ENCODE data around the gene JOSD2. TPM values are rescaled to one million over a fixed set of nuclear protein-coding genes. Genes with fewer than 3 reads are reported as not detected.

JOSD2 gene
- total RNA-seq, 1 experiment from 2014 or later: 40.9 TPM

GRCh38 chr19:50554212-50554611 lies 43.2 kb upstream of the JOSD2 start:
- H3K4me2 ChIP-seq (ENCODE audit: low read length): no peak overlapping the region
- H4K20me1 ChIP-seq (ENCODE audit: insufficient read depth): no peaks in the 10 kb centered on the region
- no peaks in the 10 kb centered on the region for H3K9me2 ChIP-seq (ENCODE audit: insufficient read depth)
- H3K27me3 ChIP-seq (ENCODE audit: insufficient read depth, low read length): no peaks in the 10 kb centered on the region
- RAD21 ChIA-PET (ENCODE audit: low non-redundant PET in 1 of 2, low total read pairs in 2 of 2, uncharacterized antibody in 2 of 2, unreplicated experiment in 2 of 2): no interaction called here
- no peak for DNase-seq (ENCODE audit: low read depth, low spot score)
- peaks cover 10 to 19% of the 10 kb centered on the region in 2 experiments; a peak in 3 of 4 replicates for H3K4me1 ChIP-seq (ENCODE audit: control insufficient read depth in 1 of 2, insufficient read depth in 2 of 2, low read length in 2 of 2)
- H3K79me2 ChIP-seq (ENCODE audit: insufficient read depth, low read length): no peaks in the 10 kb centered on the region
- CTCF ChIA-PET: interaction anchor here (0.8 kb wide), 1 partner anchor 14 kb away, joined by 3 read pairs; no protein-coding TSS in a partner anchor
- H2AFZ ChIP-seq (ENCODE audit: low read depth, low read length, poor library complexity, severe bottlenecking): no peak overlapping the region
- BruUV-seq (replicated peaks): no TSS peak
- H3K4me3 ChIP-seq (replicated peaks in 1 of 2; ENCODE audit: low read depth in 1 of 2, low read length in 2 of 2): no peak overlapping the region
- no peak for ATAC-seq
- intact Hi-C loops (cut with micrococcal nuclease): no loop called here
- no peak for TF ChIP-seq YY1 (IDR thresholded peaks at IDR 0.05; ENCODE audit: extremely low read depth, insufficient replicate concordance, low read depth, low read length)
- TF ChIP-seq TCF7L2 (IDR thresholded peaks at IDR 0.05; ENCODE audit: borderline replicate concordance, extremely low read depth, insufficient read depth, insufficient read length): no peak
- TF ChIP-seq ZNF274 (IDR thresholded peaks at IDR 0.05; ENCODE audit: low read depth, low read length): no peak
- TF ChIP-seq SRF (IDR thresholded peaks at IDR 0.05; ENCODE audit: low read depth): no peak
- no peak for TF ChIP-seq ATF3 (IDR thresholded peaks at IDR 0.05)
- no peak for TF ChIP-seq REST (IDR thresholded peaks at IDR 0.05; ENCODE audit: low read depth)
- no peak for TF ChIP-seq POLR2A (IDR thresholded peaks at IDR 0.05; ENCODE audit: borderline replicate concordance, extremely low read depth, insufficient read depth, insufficient read length)
- no peak for TF ChIP-seq FOSL1 (IDR thresholded peaks at IDR 0.05; ENCODE audit: low read depth)
- H3K27ac ChIP-seq (ENCODE audit: low read depth, low read length): no peak overlapping the region
- H3K36me3 ChIP-seq (ENCODE audit: control insufficient read depth in 1 of 2, insufficient read depth in 2 of 2, low read length in 2 of 2): no peaks in the 10 kb centered on the region
- H3K9ac ChIP-seq (ENCODE audit: low read length): no peak overlapping the region
- no peaks in the 10 kb centered on the region for H3K9me3 ChIP-seq (ENCODE audit: control insufficient read depth in 1 of 2, insufficient read depth in 1 of 2, low read depth in 1 of 2, low read length in 2 of 2)
- POLR2A ChIA-PET: no interaction called here

Measured in HCT116 (cell line).